GM12891 (cell line): Measurements from ENCODE around the gene PPP4R3A.

Experiments used
- POLR2A ChIP-seq: IDR thresholded peaks from 2 replicates; pipeline ENCODE4 v1.6.1; 2011; ENCODE audit warnings: low read depth, low read length, control low read depth
- POLR2AphosphoS5 ChIP-seq: IDR thresholded peaks from 2 replicates; pipeline ENCODE4 v1.6.1; 2011; ENCODE audit warnings: low read depth, low read length, control low read depth
- TAF1 ChIP-seq: IDR thresholded peaks from 2 replicates; pipeline ENCODE4 v1.6.1; 2011; ENCODE audit warnings: low read depth, low read length, control low read depth

GRCh38 chr14:91470216-91470615, 39.9 kb downstream of the PPP4R3A start:
- TF ChIP-seq POLR2A (no peak), POLR2AphosphoS5 (no peak), TAF1 (no peak)
